Body of pancreas (tissue), 4 donors: Measurements from ENCODE around the gene OR1A2.

Experiments
- POLR2A ChIP-seq, 3 donors: fragments of 450-650 bp; IDR thresholded peaks; one replicate each; pipeline ENCODE4 v1.6.1; 2016; ENCODE audit warnings: antibody characterized with exemption in 3 of 3, mild to moderate bottlenecking in 2 of 3
- TF ChIP-seq, protein P1 (sequence below), 7 experiments: fragments of 450-650 bp in 4 of 7; fragments of 200-600 bp in 3 of 7; sonication (generic) in 3 of 7; IDR thresholded peaks; one replicate each; pipeline ENCODE4 v1.5.1; 2016 to 2019; ENCODE audit warnings: antibody characterized with exemption in 7 of 7

DNA sequence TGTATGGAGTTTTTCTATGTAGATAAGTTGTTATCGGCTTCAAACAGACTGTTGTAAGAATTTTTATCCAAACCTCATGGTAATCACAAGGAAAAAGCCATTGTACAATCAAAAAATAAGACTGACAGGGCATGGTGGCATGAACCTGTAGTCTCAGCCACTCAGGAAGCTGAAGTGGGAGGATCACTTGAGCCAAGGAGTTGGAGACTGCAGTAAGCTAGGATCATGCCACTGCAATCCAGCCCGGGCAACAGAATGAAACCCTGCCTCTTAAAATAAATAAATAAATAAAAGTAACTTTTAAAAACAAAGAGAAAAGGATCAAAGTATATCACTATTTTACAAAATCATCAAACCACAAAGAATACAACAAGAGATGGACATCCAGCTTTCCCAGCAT lies 24.5 kb downstream of the OR1A2 start:
- TF ChIP-seq, protein P1, sequence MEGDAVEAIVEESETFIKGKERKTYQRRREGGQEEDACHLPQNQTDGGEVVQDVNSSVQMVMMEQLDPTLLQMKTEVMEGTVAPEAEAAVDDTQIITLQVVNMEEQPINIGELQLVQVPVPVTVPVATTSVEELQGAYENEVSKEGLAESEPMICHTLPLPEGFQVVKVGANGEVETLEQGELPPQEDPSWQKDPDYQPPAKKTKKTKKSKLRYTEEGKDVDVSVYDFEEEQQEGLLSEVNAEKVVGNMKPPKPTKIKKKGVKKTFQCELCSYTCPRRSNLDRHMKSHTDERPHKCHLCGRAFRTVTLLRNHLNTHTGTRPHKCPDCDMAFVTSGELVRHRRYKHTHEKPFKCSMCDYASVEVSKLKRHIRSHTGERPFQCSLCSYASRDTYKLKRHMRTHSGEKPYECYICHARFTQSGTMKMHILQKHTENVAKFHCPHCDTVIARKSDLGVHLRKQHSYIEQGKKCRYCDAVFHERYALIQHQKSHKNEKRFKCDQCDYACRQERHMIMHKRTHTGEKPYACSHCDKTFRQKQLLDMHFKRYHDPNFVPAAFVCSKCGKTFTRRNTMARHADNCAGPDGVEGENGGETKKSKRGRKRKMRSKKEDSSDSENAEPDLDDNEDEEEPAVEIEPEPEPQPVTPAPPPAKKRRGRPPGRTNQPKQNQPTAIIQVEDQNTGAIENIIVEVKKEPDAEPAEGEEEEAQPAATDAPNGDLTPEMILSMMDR (IDR thresholded peaks at IDR 0.05): no peak
- TF ChIP-seq POLR2A (IDR thresholded peaks at IDR 0.05): no peak
